Coronary artery (tissue), 2 donors: ENCODE measurements around the gene NEK3.
"Not testable (repeated sequence)": the region's sequence is repeated elsewhere in the genome, so short reads cannot be mapped to it uniquely, and the experiment has no call there.

Source experiments
- DNase-seq: peaks from one replicate; pipeline ENCODE4 v3.0.0-alpha.2; 2017; ENCODE audit warnings: low spot score
- H3K27ac ChIP-seq, 2 donors: fragments of 200-600 bp; sonication (generic); one replicate each; pipeline ENCODE4 v1.5.1; 2016 to 2019
- H3K4me3 ChIP-seq: fragments of 200-600 bp; sonication (generic); 2 replicates; pipeline ENCODE4 v1.5.1; 2016; ENCODE audit warnings: mild to moderate bottlenecking, moderate library complexity
- CTCF ChIP-seq: fragments of 200-600 bp; sonication (generic); IDR thresholded peaks from one replicate; pipeline ENCODE4 v1.5.1; 2019; ENCODE audit warnings: antibody characterized with exemption

Gene NEK3

GRCh38 chr13:52096748-52097147 is 62.6 kb downstream of the NEK3 start:
- DNase-seq: no peak
- H3K27ac ChIP-seq: no peak overlapping the region
- no peak for TF ChIP-seq CTCF
- no peak overlapping the region for H3K4me3 ChIP-seq

- Histone ChIP-seq H3K4me3 (no peak overlapping the region), H3K27ac (no peak overlapping the region)
- TF ChIP-seq CTCF: no peak
- DNase-seq: no peak
Measured at GRCh38 chr13:52096062-52096461, 63.3 kb downstream of the NEK3 start.

GRCh38 chr13:52092087-52092486 is 67.3 kb downstream of the NEK3 start:
- Histone ChIP-seq H3K4me3 (no peak overlapping the region), H3K27ac (no peak overlapping the region)
- DNase-seq: no peak
- TF ChIP-seq CTCF: no peak

- Histone ChIP-seq H3K4me3 (no peak overlapping the region), H3K27ac (no peak overlapping the region)
- no peak for TF ChIP-seq CTCF
- DNase-seq: no peak
Measured at GRCh38 chr13:52091473-52091872, 67.9 kb downstream of the NEK3 start.

- TF ChIP-seq CTCF: no peak
- DNase-seq: no peak
- Histone ChIP-seq H3K27ac (no peak overlapping the region), H3K4me3 (no peak overlapping the region)
Measured at GRCh38 chr13:52085421-52085820, 74.0 kb downstream of the NEK3 start.

- DNase-seq, H3K4me3 ChIP-seq, H3K27ac ChIP-seq: not testable (repeated sequence)
Measured at GRCh38 chr13:52084981-52085380, 74.4 kb downstream of the NEK3 start.
